GM19463 (cell line): ENCODE results near the gene FSTL1.
A peak's percentile ranks its signal among the peaks of the same experiment; 100 is the strongest.

Source experiments
- ATAC-seq: cut with Tn5 transposase; IDR thresholded peaks from one replicate; pipeline ENCODE4 v1.9.1; 2021; ENCODE audit warnings: mild to moderate bottlenecking, moderate library complexity; ENCODE audit not compliant: unreplicated experiment

The FSTL1 gene

DNA sequence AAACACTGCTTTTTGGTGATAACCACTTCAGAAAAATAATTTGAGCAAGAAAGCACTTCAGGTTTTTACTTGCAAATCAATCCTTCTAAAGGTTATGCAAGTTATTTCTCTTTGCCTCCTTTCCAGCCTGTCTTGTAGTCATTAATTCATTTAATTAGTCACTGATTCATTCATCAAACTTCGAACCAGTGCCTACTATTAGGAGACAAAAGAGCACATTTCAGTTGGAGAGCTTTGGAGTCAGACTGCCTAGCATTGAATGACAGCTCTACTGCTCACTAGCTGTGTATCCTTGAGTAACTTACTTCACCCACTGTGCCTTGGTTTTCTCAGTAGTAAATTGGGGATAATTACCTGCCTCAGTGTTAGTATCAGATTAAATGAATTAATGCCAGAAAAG, 86.7 kb downstream of the FSTL1 start:
- no peak for ATAC-seq

DNA sequence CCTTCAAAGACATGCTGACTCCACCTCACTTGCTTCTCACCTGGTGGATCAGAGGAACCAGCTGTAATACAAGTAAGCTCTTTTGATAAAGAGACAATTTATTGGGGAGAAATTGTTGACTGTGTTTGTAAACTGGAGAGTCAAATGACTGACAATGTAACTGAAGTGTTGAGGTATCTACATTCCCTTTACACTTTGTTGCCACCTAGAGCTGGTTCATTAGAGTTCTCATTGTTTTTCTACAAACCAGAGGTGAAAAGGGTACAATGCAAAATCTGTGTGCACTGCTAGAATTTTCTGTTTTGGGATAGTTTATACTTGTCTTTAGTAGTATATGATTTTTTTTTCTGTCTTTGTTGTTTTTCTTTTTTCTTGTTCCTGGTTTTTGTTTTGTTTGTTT, 93.0 kb downstream of the FSTL1 start:
- no peak for ATAC-seq

GRCh38 chr3:120355486-120355885, 95.3 kb downstream of the FSTL1 start:
- ATAC-seq: no peak

GRCh38 chr3:120353463-120353862, 97.3 kb downstream of the FSTL1 start:
- no peak for ATAC-seq

DNA sequence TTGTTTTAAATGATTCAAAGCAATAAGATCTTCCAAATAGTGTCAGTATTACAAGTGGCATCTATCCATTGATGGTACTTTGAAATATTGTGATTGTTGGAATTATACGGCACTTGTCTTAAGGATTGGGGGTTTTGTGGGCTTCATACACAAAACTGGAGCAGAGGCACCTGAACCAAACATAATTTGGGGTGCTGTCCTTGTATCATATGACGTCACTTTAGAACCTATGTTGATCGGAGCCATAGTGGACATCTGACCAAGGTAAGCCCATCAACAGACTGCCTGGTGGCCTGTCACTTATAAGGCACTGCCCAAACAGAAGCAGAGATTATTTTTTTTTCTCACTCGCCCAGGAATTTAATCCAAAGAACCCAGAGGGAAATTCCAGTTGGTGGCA, 98.8 kb downstream of the FSTL1 start:
- ATAC-seq: no peak

GRCh38 chr3:120350401-120350941, 100.3 kb downstream of the FSTL1 start:
- ATAC-seq: no peak

DNA sequence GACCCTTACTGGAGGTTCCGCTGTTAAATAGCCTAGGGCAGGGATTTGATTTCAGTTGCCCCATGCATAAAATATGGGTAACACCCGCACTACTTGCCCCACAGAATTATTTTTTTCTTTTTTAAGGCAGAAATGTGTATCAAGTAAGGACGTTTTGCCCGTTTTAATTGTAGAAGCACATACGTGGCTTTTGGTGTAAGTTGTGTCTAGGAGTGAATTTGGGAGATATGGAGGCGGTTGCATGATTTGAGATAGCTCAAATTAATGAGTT, 101.0 kb downstream of the FSTL1 start:
- ATAC-seq: no peak

DNA sequence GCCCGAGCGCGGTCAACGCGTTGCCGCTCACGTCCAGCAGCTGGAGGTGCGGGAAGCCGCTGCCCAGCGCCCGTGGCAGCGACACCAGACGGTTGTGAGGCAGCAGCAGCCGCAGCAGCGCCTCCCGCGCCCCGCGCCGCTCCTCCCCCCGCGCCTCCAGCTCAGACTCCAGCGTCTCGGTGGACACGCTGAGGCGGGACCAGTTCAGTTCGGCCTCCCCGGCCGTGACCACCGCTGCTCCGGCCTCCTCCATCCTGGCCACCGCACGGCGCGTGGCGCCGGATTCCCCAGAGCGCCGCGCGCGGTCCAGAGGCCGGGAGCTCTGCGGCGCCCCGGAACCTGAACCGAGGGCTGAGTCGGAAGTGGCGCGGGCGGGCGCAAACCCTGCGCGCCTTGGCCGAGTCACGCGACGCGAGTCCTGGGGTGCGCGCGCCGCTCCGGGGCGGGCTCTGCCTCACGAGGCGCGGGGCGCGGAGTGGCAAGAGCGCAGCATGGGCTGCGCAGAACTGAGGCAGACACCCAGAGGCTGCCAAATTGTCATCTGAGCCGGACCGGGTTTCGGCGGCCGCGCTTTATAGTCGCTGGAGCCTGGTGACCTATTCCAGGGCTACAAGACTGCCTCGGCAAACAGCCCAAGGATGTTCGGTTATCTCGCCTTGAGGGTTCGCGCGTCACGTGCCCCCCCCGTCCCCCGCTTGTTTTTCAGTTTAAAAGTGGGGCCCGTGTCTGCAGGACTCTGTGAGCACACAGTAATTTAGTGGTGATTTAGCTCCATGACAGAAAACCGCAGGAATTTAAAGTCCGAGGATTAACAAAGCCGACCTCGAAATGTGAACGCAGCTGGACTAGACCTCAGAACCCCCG, 101.6 kb downstream of the FSTL1 start, which contains the start of gene LRRC58:
TSS of gene LRRC58 (minus strand) at position 364 of the 864 bp plus-strand sequence. CDS start at position 253, 111 bp downstream.
- ATAC-seq: peak; percentile 84

DNA sequence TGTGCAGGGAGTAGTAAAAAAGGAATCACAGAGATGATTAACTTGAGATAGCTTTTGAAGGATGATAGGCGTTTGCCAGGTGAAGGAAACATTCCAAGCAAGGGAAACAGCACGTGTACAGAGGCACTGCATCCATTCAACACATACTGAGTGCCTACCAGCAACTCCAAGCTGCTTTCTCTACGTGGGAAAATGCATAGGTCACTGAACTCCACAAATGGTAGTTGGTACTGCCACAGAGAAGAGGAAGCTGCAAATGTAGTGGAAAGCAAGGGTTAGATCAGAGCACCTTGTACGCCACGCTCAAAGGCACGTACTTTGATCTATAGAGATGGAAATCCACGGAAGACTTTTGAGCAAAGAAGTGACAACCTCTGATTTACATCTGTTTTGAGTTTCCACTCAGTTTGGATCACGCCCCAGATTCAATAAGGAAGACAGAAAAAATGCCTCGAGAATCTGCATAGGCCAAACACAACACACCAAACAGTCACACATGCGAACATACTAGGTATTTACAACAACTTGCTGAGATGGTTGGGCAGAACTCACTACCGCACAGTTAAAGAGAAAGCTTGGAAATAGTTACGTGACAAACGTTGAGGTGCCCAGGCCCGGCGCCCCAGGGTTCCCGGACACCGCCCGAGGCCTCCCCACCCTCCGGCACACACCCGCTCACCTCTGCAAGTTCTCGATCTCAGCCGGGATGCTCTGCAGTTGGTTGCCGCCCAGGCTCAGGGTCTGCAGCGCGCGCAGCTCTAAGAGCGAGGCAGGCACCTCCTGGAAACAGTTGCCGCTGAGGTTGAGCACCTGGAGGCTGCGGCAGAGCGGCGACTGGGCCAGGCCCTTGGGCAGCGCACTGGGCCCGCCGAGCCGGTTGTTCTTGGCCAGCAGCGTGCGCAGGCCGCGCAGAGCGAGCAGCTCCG, 102.5 kb downstream of the FSTL1 start:
- ATAC-seq: peak; percentile 37

DNA sequence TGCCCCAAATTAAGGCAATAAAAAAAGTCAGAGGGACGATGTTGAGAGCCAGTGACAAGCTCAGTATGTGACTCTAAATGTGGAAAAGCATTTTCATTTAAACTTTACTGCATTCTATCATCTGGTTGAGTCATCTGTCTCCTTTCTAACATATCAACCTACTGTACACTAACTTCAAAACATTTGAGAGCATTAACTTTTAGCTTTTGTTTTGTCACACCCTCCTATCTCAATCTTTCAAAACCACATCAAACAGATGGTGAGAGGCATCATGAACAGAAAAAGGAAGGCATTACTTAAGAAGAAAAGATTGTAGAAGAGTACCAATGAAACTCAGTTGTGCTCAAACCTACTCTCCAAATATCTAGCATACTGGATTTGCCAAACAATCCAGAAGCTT, 106.4 kb downstream of the FSTL1 start:
- ATAC-seq: no peak
